ENCODE results near the gene RSPH1. TPM values are rescaled to one million over a fixed set of nuclear protein-coding genes. Genes with fewer than 3 reads are reported as not detected.

Gene RSPH1
- total RNA-seq, 1 donor from 2014 or later, result 0.82 TPM

GRCh38 chr21:42443181-42443785, 52.7 kb downstream of the RSPH1 start:
- H3K4me1 Mint-ChIP-seq (ENCODE audit: unreplicated experiment), result no peaks in the 10 kb centered on the region
- peaks cover 25% of the 10 kb centered on the region for H3K27me3 Mint-ChIP-seq (ENCODE audit: unreplicated experiment)

GRCh38 chr21:42441963-42442362, 54.1 kb downstream of the RSPH1 start:
- TF ChIP-seq CTCF (IDR thresholded peaks at IDR 0.05; ENCODE audit: unreplicated experiment), result no peak
- no peak overlapping the region for H3K27ac Mint-ChIP-seq (ENCODE audit: unreplicated experiment)
- no peaks in the 10 kb centered on the region for H3K9me3 Mint-ChIP-seq (ENCODE audit: unreplicated experiment)
- H3K27me3 Mint-ChIP-seq (ENCODE audit: unreplicated experiment), result peaks cover 24% of the 10 kb centered on the region
- H3K4me1 Mint-ChIP-seq (ENCODE audit: unreplicated experiment), result no peaks in the 10 kb centered on the region
- peaks cover 4% of the 10 kb centered on the region for H3K36me3 Mint-ChIP-seq (ENCODE audit: low read depth, unreplicated experiment)
- no peak overlapping the region for H3K4me3 Mint-ChIP-seq (ENCODE audit: unreplicated experiment)
- no peak for DNase-seq (ENCODE audit: low spot score)

More at GRCh38 chr21:42443181-42443785, 52.7 kb downstream of the RSPH1 start:
- H3K4me3 Mint-ChIP-seq (ENCODE audit: unreplicated experiment), result no peak overlapping the region
- no peak overlapping the region for H3K27ac Mint-ChIP-seq (ENCODE audit: unreplicated experiment)
- DNase-seq (ENCODE audit: low spot score), result no peak
- peaks cover 4% of the 10 kb centered on the region for H3K36me3 Mint-ChIP-seq (ENCODE audit: low read depth, unreplicated experiment)
- no peak for TF ChIP-seq CTCF (IDR thresholded peaks at IDR 0.05; ENCODE audit: unreplicated experiment)
- no peaks in the 10 kb centered on the region for H3K9me3 Mint-ChIP-seq (ENCODE audit: unreplicated experiment)

GRCh38 chr21:42440187-42440792, 55.7 kb downstream of the RSPH1 start:
- no peak overlapping the region for H3K4me3 Mint-ChIP-seq (ENCODE audit: unreplicated experiment)
- H3K4me1 Mint-ChIP-seq (ENCODE audit: unreplicated experiment), result no peaks in the 10 kb centered on the region
- no peak overlapping the region for H3K27ac Mint-ChIP-seq (ENCODE audit: unreplicated experiment)
- DNase-seq (ENCODE audit: low spot score), result no peak
- no peaks in the 10 kb centered on the region for H3K9me3 Mint-ChIP-seq (ENCODE audit: unreplicated experiment)
- H3K36me3 Mint-ChIP-seq (ENCODE audit: low read depth, unreplicated experiment), result peaks cover 4% of the 10 kb centered on the region
- no peak for TF ChIP-seq CTCF (IDR thresholded peaks at IDR 0.05; ENCODE audit: unreplicated experiment)
- H3K27me3 Mint-ChIP-seq (ENCODE audit: unreplicated experiment), result peaks cover 19% of the 10 kb centered on the region

- no peak overlapping the region for H3K4me3 Mint-ChIP-seq (ENCODE audit: unreplicated experiment)
- no peaks in the 10 kb centered on the region for H3K9me3 Mint-ChIP-seq (ENCODE audit: unreplicated experiment)
- no peak for TF ChIP-seq CTCF (IDR thresholded peaks at IDR 0.05; ENCODE audit: unreplicated experiment)
- peaks cover 4% of the 10 kb centered on the region for H3K36me3 Mint-ChIP-seq (ENCODE audit: low read depth, unreplicated experiment)
- no peak overlapping the region for H3K27ac Mint-ChIP-seq (ENCODE audit: unreplicated experiment)
- no peaks in the 10 kb centered on the region for H3K4me1 Mint-ChIP-seq (ENCODE audit: unreplicated experiment)
- peaks cover 19% of the 10 kb centered on the region for H3K27me3 Mint-ChIP-seq (ENCODE audit: unreplicated experiment)
- no peak for DNase-seq (ENCODE audit: low spot score)
These were observed 56.5 kb downstream of the RSPH1 start for GRCh38 chr21:42439284-42440186.
